Karpas-422 (cell line): ENCODE measurements around the gene SIGLEC11. TPM values are rescaled to one million over a fixed set of nuclear protein-coding genes. Genes with fewer than 3 reads are reported as not detected.
"Not testable (repeated sequence)": the region's sequence is repeated elsewhere in the genome, so short reads cannot be mapped to it uniquely, and the experiment has no call there.

Experiments
- DNase-seq: peaks from one replicate; pipeline ENCODE4 v3.0.0-alpha.2; 2015
- H2AFZ ChIP-seq: fragments of 200-600 bp; sonication (generic); 2 replicates; pipeline ENCODE4 v1.6.1; 2014; ENCODE audit warnings: antibody characterized with exemption, low read length, mixed read lengths
- H3K27ac ChIP-seq: fragments of 200-600 bp; sonication (generic); 2 replicates; pipeline ENCODE4 v1.5.1; 2014; ENCODE audit warnings: mild to moderate bottlenecking, low read length, moderate library complexity
- H3K27me3 ChIP-seq: fragments of 200-600 bp; sonication (generic); 2 replicates; pipeline ENCODE4 v1.6.1; 2014; ENCODE audit warnings: low read length, mixed read lengths
- H3K36me3 ChIP-seq: fragments of 200-600 bp; sonication (generic); 2 replicates; pipeline ENCODE4 v1.6.1; 2014; ENCODE audit warnings: low read length, mixed read lengths; ENCODE audit not compliant: insufficient read depth
- H3K4me1 ChIP-seq: fragments of 200-600 bp; sonication (generic); 2 replicates; pipeline ENCODE4 v1.6.1; 2014; ENCODE audit warnings: mild to moderate bottlenecking, low read length, mixed read lengths
- H3K4me2 ChIP-seq: fragments of 200-600 bp; sonication (generic); 2 replicates; pipeline ENCODE4 v1.6.1; 2014; ENCODE audit warnings: low read length, low read depth, mild to moderate bottlenecking; ENCODE audit not compliant: poor library complexity, severe bottlenecking
- H3K4me3 ChIP-seq: fragments of 200-600 bp; sonication (generic); 2 replicates; pipeline ENCODE4 v1.5.1; 2014; ENCODE audit warnings: mild to moderate bottlenecking, antibody characterized with exemption, low read length, mixed read lengths
- H3K79me2 ChIP-seq: fragments of 200-600 bp; sonication (generic); 2 replicates; pipeline ENCODE4 v1.6.1; 2014; ENCODE audit warnings: mild to moderate bottlenecking, low read length, mixed read lengths
- H3K9ac ChIP-seq: fragments of 200-600 bp; sonication (generic); 2 replicates; pipeline ENCODE4 v1.6.0; 2014; ENCODE audit warnings: low read length
- H3K9me2 ChIP-seq: fragments of 200-600 bp; sonication (generic), shearing (Covaris generic); replicated peaks from 2 replicates; pipeline ENCODE4 v1.6.0; 2014; ENCODE audit warnings: mild to moderate bottlenecking, low read length, moderate library complexity; ENCODE audit not compliant: insufficient read depth
- H3K9me3 ChIP-seq: fragments of 300-700, 200-600 bp; sonication (generic); 2 replicates; pipeline ENCODE4 v1.6.1; 2014; ENCODE audit warnings: low read length, mixed read lengths
- H4K20me1 ChIP-seq: fragments of 200-600 bp; sonication (generic); 2 replicates; pipeline ENCODE4 v1.6.1; 2014; ENCODE audit warnings: mild to moderate bottlenecking, antibody characterized with exemption, low read length, low read depth; ENCODE audit not compliant: insufficient read depth
- total RNA-seq: library from RNA; depleted of rRNA; stranded (reverse); fragments of >200 nt; shearing (Covaris generic); gene quantifications from 2 replicates; pipeline ENCODE4 v1.2.3, GENCODE V29; 2014; ENCODE audit warnings: low replicate concordance

Gene SIGLEC11
- total RNA-seq, 1 experiment from 2014 or later = not detected

DNA sequence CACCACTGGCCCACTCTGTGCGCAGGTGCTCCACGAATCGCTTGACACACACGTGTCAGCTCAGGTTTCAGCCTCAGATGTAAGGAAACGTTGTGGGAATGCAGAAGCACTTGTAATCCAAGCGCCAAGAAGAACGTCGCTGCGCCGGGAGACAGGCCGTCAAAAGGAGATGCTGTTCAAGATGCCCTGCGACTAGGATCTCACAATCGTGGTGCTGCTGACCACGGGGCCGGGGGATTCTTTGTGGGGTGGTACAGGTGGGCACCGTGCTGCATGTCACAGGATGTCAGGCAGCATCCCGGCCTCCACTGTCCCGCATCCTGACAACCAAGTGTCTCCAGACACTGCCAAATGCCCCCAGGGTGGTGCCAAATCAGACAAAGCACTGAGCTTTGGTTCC lies 16.9 kb upstream of the SIGLEC11 start:
- Histone ChIP-seq H3K36me3 (no peaks in the 10 kb centered on the region), H2AFZ (no peak overlapping the region), H3K4me2 (no peak overlapping the region), H4K20me1 (no peaks in the 10 kb centered on the region; the same call in 1 of the 2 replicates), H3K27ac (no peak overlapping the region), H3K79me2 (no peaks in the 10 kb centered on the region), H3K4me3 (no peak overlapping the region), H3K27me3 (no peaks in the 10 kb centered on the region), H3K4me1 (no peaks in the 10 kb centered on the region), H3K9me2 (no peaks in the 10 kb centered on the region), H3K9me3 (no peaks in the 10 kb centered on the region), H3K9ac (no peak overlapping the region)
- no peak for DNase-seq

DNA sequence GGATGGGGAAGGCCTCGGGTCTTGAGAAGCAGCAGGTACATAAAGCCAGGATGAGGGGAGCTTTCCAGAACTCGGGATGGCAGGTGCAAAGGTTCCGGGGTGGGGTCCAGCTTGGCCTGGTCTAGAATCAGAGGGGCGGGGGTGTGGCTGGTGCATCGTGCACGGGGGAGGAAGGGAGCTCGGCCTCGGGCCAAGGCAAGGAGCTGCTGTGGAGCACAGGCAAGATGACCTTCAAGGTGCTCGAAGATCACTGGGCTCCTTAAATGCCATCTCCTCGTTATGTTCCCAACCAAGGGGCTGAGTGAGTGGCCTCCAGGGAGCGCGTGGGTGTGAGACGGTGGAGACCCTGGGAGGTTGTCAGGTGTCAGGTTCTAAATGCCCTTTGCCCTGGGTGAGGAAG lies 16.1 kb upstream of the SIGLEC11 start:
- no peak overlapping the region for H3K4me3 ChIP-seq
- H3K36me3 ChIP-seq = no peaks in the 10 kb centered on the region

DNA sequence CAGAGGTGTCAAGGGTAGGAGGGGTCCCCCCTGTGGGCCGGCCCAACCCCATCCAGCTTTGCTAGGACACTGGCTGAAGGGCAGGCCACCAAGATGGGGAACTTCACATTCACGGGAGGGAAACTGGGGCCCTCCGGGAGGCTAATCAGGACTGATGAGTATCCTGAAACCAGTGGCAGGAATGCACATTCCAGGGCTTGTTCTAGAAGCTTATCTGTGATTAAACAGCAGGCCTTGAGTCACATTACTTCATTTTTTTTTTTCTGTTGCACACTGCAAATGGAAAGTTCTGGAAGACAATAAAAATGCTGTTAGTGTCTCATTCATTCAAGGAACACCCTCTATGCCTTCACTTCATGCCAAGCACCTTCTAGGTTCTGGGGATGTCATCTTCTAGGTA lies 15.5 kb upstream of the SIGLEC11 start:
- Histone ChIP-seq H4K20me1 (no peaks in the 10 kb centered on the region; the same call in 1 of the 2 replicates), H3K9ac (no peak overlapping the region), H3K9me2 (no peaks in the 10 kb centered on the region), H3K79me2 (no peaks in the 10 kb centered on the region), H2AFZ (no peak overlapping the region), H3K36me3 (no peaks in the 10 kb centered on the region), H3K4me3 (no peak overlapping the region), H3K27me3 (no peaks in the 10 kb centered on the region), H3K4me1 (no peaks in the 10 kb centered on the region), H3K4me2 (no peak overlapping the region), H3K9me3 (no peaks in the 10 kb centered on the region), H3K27ac (no peak overlapping the region)
- DNase-seq = no peak

More for the DNA sequence above, 16.1 kb upstream of the SIGLEC11 start:
- Histone ChIP-seq H3K4me1 (no peaks in the 10 kb centered on the region), H3K79me2 (no peaks in the 10 kb centered on the region), H2AFZ (no peak overlapping the region), H4K20me1 (no peaks in the 10 kb centered on the region; the same call in 1 of the 2 replicates), H3K4me2 (no peak overlapping the region), H3K9me3 (no peaks in the 10 kb centered on the region), H3K27ac (no peak overlapping the region), H3K27me3 (no peaks in the 10 kb centered on the region), H3K9me2 (no peaks in the 10 kb centered on the region), H3K9ac (no peak overlapping the region)
- no peak for DNase-seq

DNA sequence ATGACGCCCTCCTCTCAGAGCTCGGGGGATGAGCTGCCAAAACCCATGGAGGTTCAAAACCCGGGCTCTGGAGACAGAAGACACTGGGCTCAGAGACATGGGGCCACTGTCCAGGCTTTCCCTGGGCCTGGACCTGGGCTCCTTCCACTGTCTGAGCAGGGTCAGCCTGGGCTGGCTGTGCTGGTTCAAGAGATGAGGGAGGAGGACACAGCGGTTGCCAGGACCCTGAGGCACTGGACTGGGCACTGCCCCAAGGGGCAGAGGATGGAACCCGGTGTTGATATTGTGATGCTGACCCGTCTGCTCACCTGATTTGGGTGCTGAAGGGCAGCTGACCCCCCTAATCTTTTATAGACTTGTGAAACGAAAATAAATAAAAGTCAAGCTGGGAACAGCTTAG lies 14.1 kb upstream of the SIGLEC11 start:
- no peak for DNase-seq
- Histone ChIP-seq H3K9me2 (no peaks in the 10 kb centered on the region), H4K20me1 (no peaks in the 10 kb centered on the region; the same call in 1 of the 2 replicates), H2AFZ (no peak overlapping the region), H3K27me3 (no peaks in the 10 kb centered on the region), H3K36me3 (no peaks in the 10 kb centered on the region), H3K4me2 (no peak overlapping the region), H3K9ac (no peak overlapping the region), H3K9me3 (no peaks in the 10 kb centered on the region), H3K27ac (no peak overlapping the region), H3K4me3 (no peak overlapping the region), H3K4me1 (no peaks in the 10 kb centered on the region), H3K79me2 (no peaks in the 10 kb centered on the region)

DNA sequence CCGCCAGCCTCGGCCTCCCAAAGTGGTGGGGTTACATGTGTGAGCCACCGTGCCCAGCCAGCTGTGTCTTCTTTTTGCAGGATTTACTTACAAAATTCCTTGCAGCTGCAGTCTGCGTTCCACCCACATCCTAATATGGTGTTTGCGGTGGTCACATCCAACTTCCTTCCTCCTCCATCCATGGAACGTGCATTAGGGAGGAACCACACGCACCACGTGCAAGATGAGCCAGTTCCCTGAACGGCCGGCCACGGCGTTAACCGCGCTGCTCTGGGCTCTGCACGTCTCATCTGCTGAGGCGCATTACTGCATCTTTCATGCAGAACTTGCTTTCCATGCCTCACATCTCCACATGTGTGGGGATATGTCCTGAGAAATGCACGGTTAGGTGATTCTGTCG lies 13.0 kb upstream of the SIGLEC11 start:
- Histone ChIP-seq H3K9ac (no peak overlapping the region), H3K4me1 (no peaks in the 10 kb centered on the region), H3K79me2 (no peaks in the 10 kb centered on the region), H3K4me3 (no peak overlapping the region), H3K9me2 (no peaks in the 10 kb centered on the region), H2AFZ (no peak overlapping the region), H3K27me3 (no peaks in the 10 kb centered on the region), H4K20me1 (no peaks in the 10 kb centered on the region; the same call in 1 of the 2 replicates), H3K27ac (no peak overlapping the region), H3K36me3 (no peaks in the 10 kb centered on the region), H3K9me3 (no peaks in the 10 kb centered on the region), H3K4me2 (no peak overlapping the region)
- DNase-seq = no peak

DNA sequence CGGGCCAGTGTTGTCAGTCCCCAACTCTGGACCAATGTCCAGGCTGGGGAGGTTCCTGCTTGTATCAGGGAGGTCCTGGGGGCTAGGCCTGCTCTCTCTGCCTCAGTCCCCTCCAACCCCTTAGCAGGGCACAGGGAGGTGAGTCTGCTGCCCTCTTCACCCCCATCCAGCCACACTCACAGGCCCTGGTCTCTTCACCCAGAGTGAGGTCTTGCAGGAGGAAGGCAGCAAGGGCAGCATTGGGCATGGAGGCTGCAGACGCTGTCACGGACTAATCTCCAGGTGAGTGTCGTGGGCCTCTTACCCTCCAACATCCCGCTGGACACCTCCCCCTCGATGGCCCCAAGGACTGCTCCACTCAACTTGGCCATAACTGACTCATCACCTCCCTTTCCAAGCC lies 11.9 kb upstream of the SIGLEC11 start:
- Histone ChIP-seq H3K4me1 (no peaks in the 10 kb centered on the region), H3K9me2 (no peaks in the 10 kb centered on the region), H3K9me3 (no peaks in the 10 kb centered on the region), H3K27me3 (no peaks in the 10 kb centered on the region), H3K36me3 (no peaks in the 10 kb centered on the region), H3K27ac (no peak overlapping the region), H3K4me3 (no peak overlapping the region), H3K4me2 (no peak overlapping the region), H3K79me2 (no peaks in the 10 kb centered on the region), H3K9ac (no peak overlapping the region), H4K20me1 (no peaks in the 10 kb centered on the region; the same call in 1 of the 2 replicates), H2AFZ (no peak overlapping the region)
- no peak for DNase-seq

DNA sequence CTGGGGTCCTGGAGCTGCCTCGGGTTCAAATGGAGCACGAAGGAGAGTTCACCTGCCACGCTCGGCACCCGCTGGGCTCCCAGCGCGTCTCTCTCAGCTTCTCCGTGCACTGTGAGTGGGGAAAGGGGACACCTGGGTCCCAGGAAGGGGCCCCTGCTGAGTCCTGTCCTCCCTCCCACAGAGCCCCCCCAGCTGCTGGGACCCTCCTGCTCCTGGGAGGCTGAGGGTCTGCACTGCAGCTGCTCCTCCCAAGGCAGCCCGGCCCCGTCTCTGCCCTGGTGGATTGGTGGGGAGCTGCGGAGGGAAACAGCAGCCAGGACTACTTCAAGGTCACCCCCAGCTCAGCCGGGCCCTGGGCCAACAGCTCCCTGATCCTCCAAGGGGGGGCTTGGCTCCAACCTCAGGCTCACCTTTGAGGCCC lies 11.0 kb upstream of the SIGLEC11 start:
- Histone ChIP-seq H4K20me1 (no peaks in the 10 kb centered on the region; the same call in 1 of the 2 replicates), H3K4me2 (no peak overlapping the region), H2AFZ (no peak overlapping the region), H3K36me3 (no peaks in the 10 kb centered on the region), H3K79me2 (no peaks in the 10 kb centered on the region), H3K27me3 (no peaks in the 10 kb centered on the region), H3K9ac (no peak overlapping the region), H3K4me1 (no peaks in the 10 kb centered on the region), H3K9me2 (no peaks in the 10 kb centered on the region), H3K9me3 (no peaks in the 10 kb centered on the region), H3K27ac (no peak overlapping the region), H3K4me3 (no peak overlapping the region)
- DNase-seq = no peak

DNA sequence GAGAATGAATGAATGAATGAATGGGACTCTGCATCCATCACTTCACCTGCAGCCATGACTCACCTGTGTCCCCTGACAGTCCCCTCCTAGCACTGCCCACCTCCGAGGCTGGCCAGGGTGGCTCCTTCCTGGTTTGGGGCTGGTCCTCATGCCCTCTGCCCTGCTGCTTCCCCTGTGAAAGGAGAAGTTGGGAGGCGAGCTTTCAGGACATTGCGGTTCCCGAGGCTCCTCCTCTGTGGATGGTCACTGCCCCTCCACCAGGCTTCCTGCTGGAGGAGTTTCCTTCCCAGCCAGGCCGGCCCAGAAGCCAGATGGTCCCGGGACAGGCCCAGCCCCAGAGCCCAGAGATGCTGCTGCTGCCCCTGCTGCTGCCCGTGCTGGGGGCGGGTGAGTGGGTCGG lies 8.4 kb upstream of the SIGLEC11 start:
- H3K79me2 ChIP-seq, H3K4me3 ChIP-seq, H3K27me3 ChIP-seq, H3K4me1 ChIP-seq, H3K9ac ChIP-seq, H3K4me2 ChIP-seq, DNase-seq, H4K20me1 ChIP-seq, H3K27ac ChIP-seq, H3K36me3 ChIP-seq, H3K9me3 ChIP-seq, H3K9me2 ChIP-seq, H2AFZ ChIP-seq: not testable (repeated sequence)
